ENCODE data around the gene MX2.

DNA sequence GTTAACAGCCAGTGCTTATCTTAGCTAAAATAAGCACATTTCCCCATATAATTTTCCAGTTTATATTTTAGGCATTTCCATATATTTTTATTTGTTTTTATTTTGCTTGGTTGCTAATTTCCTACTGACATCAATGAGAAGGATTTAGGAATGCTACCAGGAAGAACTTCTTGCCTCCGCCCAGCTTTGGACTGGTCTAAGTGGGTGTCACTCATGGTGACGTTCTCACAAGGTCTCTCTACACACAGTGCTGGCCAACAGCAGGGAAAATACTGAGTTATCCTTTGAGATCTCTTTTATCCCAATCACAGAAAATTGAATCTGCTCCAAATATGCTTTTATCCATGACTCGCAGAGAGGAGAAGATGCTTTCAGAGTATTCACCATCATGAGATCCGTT, 77.4 kb downstream of the MX2 start:
- TF ChIP-seq, protein P1, sequence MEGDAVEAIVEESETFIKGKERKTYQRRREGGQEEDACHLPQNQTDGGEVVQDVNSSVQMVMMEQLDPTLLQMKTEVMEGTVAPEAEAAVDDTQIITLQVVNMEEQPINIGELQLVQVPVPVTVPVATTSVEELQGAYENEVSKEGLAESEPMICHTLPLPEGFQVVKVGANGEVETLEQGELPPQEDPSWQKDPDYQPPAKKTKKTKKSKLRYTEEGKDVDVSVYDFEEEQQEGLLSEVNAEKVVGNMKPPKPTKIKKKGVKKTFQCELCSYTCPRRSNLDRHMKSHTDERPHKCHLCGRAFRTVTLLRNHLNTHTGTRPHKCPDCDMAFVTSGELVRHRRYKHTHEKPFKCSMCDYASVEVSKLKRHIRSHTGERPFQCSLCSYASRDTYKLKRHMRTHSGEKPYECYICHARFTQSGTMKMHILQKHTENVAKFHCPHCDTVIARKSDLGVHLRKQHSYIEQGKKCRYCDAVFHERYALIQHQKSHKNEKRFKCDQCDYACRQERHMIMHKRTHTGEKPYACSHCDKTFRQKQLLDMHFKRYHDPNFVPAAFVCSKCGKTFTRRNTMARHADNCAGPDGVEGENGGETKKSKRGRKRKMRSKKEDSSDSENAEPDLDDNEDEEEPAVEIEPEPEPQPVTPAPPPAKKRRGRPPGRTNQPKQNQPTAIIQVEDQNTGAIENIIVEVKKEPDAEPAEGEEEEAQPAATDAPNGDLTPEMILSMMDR (conservative IDR thresholded peaks at IDR 0.05; ENCODE audit: low read depth, low read length): no peak
- TF ChIP-seq EZH2 (IDR thresholded peaks at IDR 0.05; ENCODE audit: low read length, unreplicated experiment): no peak
- TF ChIP-seq EZH2phosphoT487 (IDR thresholded peaks at IDR 0.05; ENCODE audit: borderline replicate concordance, low read length): no peak
